Loucy (cell line): ENCODE measurements around the gene CD226.

Experiments used
- H2AFZ ChIP-seq: fragments of 200-600 bp; sonication (generic); 2 replicates; pipeline ENCODE4 v1.6.0; 2016; ENCODE audit warnings: antibody characterized with exemption, mild to moderate bottlenecking, low read length, moderate library complexity
- H3F3A ChIP-seq: fragments of 200-600 bp; 2 replicates; pipeline ENCODE4 v1.6.0; 2016; ENCODE audit warnings: antibody characterized with exemption, low read depth, mild to moderate bottlenecking
- H3K27me3 ChIP-seq: fragments of 200-600 bp; sonication (generic); 2 replicates; pipeline ENCODE4 v1.6.1; 2014; ENCODE audit warnings: low read length, mild to moderate bottlenecking; ENCODE audit not compliant: insufficient read depth, poor library complexity, severe bottlenecking
- H3K36me3 ChIP-seq: fragments of 200-600 bp; sonication (generic); 2 replicates; pipeline ENCODE4 v1.6.1; 2016; ENCODE audit warnings: low read length; ENCODE audit not compliant: insufficient read depth
- H3K4me1 ChIP-seq: fragments of 200-600 bp; sonication (generic); 2 replicates; pipeline ENCODE4 v1.5.1; 2014; ENCODE audit warnings: low read length, mild to moderate bottlenecking; ENCODE audit not compliant: insufficient read depth, poor library complexity, severe bottlenecking
- H3K4me2 ChIP-seq: fragments of 200-600 bp; sonication (generic); 2 replicates; pipeline ENCODE4 v1.6.0; 2014; ENCODE audit warnings: antibody characterized with exemption, low read length, low read depth, mild to moderate bottlenecking; ENCODE audit not compliant: poor library complexity, severe bottlenecking
- H3K4me3 ChIP-seq: fragments of 200-600 bp; sonication (generic); 2 replicates; pipeline ENCODE4 v1.5.1; 2014; ENCODE audit warnings: low read length, mild to moderate bottlenecking, mixed read lengths; ENCODE audit not compliant: poor library complexity, severe bottlenecking
- H3K79me2 ChIP-seq: fragments of 200-600 bp; sonication (generic); 2 replicates; pipeline ENCODE4 v1.6.1; 2014; ENCODE audit warnings: low read length; ENCODE audit not compliant: insufficient read depth
- H3K9ac ChIP-seq: fragments of 200-600 bp; sonication (generic); 2 replicates; pipeline ENCODE4 v1.6.0; 2014; ENCODE audit warnings: mild to moderate bottlenecking, low read depth, low read length, moderate library complexity; ENCODE audit not compliant: poor library complexity, severe bottlenecking
- H3K9me2 ChIP-seq: fragments of 200-600 bp; sonication (generic); replicated peaks from 2 replicates; pipeline ENCODE4 v1.6.1; 2016; ENCODE audit warnings: low read depth, low read length, mixed read lengths
- H3K9me3 ChIP-seq: fragments of 200-600 bp; sonication (generic); 2 replicates; pipeline ENCODE4 v1.6.1; 2014; ENCODE audit warnings: mild to moderate bottlenecking, antibody characterized with exemption, low read length, low read depth; ENCODE audit not compliant: insufficient read depth
- H4K20me1 ChIP-seq: fragments of 200-600 bp; sonication (generic); 2 replicates; pipeline ENCODE4 v1.6.0; 2014; ENCODE audit warnings: antibody characterized with exemption, low read length, mild to moderate bottlenecking; ENCODE audit not compliant: insufficient read depth, poor library complexity, severe bottlenecking
- EZH2phosphoT487 ChIP-seq: fragments of 200-600 bp; IDR thresholded peaks from 2 replicates; pipeline ENCODE4 v1.6.1; 2018; ENCODE audit warnings: antibody characterized with exemption, mild to moderate bottlenecking, moderate library complexity, borderline replicate concordance
- TF ChIP-seq, protein P1 (sequence below): fragments of 200-600 bp; sonication (generic); conservative IDR thresholded peaks from 2 replicates; pipeline ENCODE4 v1.5.1; 2014; ENCODE audit warnings: mild to moderate bottlenecking, antibody characterized with exemption, low read length

The CD226 gene

DNA sequence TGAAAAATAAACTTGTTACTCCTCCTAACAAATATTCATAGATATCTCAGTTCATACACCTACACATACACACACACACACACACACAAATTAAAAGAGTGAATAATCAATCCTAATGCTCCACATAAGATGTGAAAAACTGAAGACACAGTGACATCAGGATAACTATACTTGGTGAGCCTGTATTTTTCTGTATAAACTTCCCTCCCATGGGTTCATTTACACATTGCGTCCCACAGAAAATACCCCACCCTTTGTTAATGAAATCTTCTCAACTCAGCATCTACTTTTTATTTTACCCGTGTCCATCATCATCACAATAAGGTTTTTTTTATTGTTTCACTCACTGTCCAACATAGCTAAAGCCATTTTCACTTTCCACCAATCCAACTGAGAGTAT is 60.4 kb downstream of the CD226 start:
- Histone ChIP-seq H3K4me1 (peaks cover 26% of the 10 kb centered on the region), H3K36me3 (no peaks in the 10 kb centered on the region), H3K9ac (no peak overlapping the region), H3K4me3 (no peak overlapping the region), H3K79me2 (no peaks in the 10 kb centered on the region), H3K4me2 (no peak overlapping the region), H3K27me3 (no peaks in the 10 kb centered on the region), H4K20me1 (no peaks in the 10 kb centered on the region), H3F3A (no peaks in the 10 kb centered on the region), H2AFZ (no peak overlapping the region), H3K9me2 (no peaks in the 10 kb centered on the region), H3K9me3 (no peaks in the 10 kb centered on the region)
- TF ChIP-seq, protein P1, sequence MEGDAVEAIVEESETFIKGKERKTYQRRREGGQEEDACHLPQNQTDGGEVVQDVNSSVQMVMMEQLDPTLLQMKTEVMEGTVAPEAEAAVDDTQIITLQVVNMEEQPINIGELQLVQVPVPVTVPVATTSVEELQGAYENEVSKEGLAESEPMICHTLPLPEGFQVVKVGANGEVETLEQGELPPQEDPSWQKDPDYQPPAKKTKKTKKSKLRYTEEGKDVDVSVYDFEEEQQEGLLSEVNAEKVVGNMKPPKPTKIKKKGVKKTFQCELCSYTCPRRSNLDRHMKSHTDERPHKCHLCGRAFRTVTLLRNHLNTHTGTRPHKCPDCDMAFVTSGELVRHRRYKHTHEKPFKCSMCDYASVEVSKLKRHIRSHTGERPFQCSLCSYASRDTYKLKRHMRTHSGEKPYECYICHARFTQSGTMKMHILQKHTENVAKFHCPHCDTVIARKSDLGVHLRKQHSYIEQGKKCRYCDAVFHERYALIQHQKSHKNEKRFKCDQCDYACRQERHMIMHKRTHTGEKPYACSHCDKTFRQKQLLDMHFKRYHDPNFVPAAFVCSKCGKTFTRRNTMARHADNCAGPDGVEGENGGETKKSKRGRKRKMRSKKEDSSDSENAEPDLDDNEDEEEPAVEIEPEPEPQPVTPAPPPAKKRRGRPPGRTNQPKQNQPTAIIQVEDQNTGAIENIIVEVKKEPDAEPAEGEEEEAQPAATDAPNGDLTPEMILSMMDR = no peak
- no peak for TF ChIP-seq EZH2phosphoT487

DNA sequence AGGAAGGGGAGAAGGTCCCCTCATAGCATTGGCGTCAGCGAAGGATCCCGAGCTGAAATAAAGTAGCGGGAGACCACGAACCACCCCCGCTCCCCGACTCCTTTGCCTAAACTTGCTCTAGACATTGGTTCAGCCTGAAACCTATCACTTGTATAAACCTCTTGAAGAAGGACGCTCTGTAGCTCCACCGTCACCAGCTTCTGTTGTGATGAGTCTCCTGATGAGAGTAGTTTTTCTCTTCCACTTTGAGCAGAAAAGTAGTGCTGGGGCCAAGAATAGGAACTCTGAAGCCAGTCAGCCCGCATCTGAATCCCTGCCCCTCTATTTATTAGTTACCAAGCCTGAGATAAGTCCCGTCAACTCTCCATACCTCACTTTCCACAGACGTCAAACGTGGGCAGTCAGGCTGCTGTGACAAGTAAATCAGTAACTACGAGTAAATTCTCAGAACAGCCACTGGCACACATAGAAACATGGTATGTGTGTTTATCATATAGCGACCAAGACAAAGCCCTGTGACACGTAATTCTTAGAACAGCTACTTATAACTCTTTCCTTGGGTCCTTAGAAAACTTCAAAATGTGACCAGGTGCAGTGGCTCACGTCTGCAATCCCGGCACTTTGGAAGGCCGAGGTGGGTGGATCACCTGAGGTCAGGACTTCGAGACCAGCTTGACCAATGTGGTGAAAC is 61.7 kb downstream of the CD226 start:
- no peak for TF ChIP-seq EZH2phosphoT487
- TF ChIP-seq, protein P1 = no peak
- H3K9me2 ChIP-seq = no peaks in the 10 kb centered on the region
- H4K20me1 ChIP-seq = no peaks in the 10 kb centered on the region
- H3K9me3 ChIP-seq = no peaks in the 10 kb centered on the region
- H3K79me2 ChIP-seq = no peaks in the 10 kb centered on the region
- no peak overlapping the region for H2AFZ ChIP-seq
- no peaks in the 10 kb centered on the region for H3K27me3 ChIP-seq
- H3K4me3 ChIP-seq = no peak overlapping the region
- H3K4me2 ChIP-seq = no peak overlapping the region
- H3K4me1 ChIP-seq = peaks cover 35% of the 10 kb centered on the region
- no peak overlapping the region for H3K9ac ChIP-seq
- H3F3A ChIP-seq = no peaks in the 10 kb centered on the region
- H3K36me3 ChIP-seq = no peaks in the 10 kb centered on the region

- no peaks in the 10 kb centered on the region for H3K79me2 ChIP-seq
Measured at GRCh38 chr18:69885355-69885754, 62.3 kb downstream of the CD226 start.

More at GRCh38 chr18:69885355-69885754, 62.3 kb downstream of the CD226 start:
- H3K4me1 ChIP-seq = peaks cover 37% of the 10 kb centered on the region
- H2AFZ ChIP-seq = no peak overlapping the region
- no peaks in the 10 kb centered on the region for H3F3A ChIP-seq
- H3K4me2 ChIP-seq = no peak overlapping the region
- H3K4me3 ChIP-seq = no peak overlapping the region
- no peak overlapping the region for H3K9ac ChIP-seq
- TF ChIP-seq, protein P1 = no peak
- TF ChIP-seq EZH2phosphoT487 = no peak
- no peaks in the 10 kb centered on the region for H4K20me1 ChIP-seq
- H3K9me2 ChIP-seq = no peaks in the 10 kb centered on the region
- H3K36me3 ChIP-seq = no peaks in the 10 kb centered on the region
- no peaks in the 10 kb centered on the region for H3K9me3 ChIP-seq
- H3K27me3 ChIP-seq = no peaks in the 10 kb centered on the region
